GM21619 (cell line): ENCODE data around the gene DNHD1.

Experiments used
- ATAC-seq: cut with Tn5 transposase; IDR thresholded peaks from one replicate; pipeline ENCODE4 v1.9.1; 2021; ENCODE audit not compliant: unreplicated experiment

The DNHD1 gene

GRCh38 chr11:6609502-6610015 lies 112.5 kb downstream of the DNHD1 start:
- ATAC-seq, result no peak

GRCh38 chr11:6610591-6610990 lies 113.5 kb downstream of the DNHD1 start:
- no peak for ATAC-seq

GRCh38 chr11:6611092-6611962 lies 114.2 kb downstream of the DNHD1 start:
- no peak for ATAC-seq

GRCh38 chr11:6611963-6612212 lies 114.8 kb downstream of the DNHD1 start:
- ATAC-seq, result peak; percentile 6

- ATAC-seq, result peak; percentile 88
Observed at GRCh38 chr11:6612213-6613041, 115.3 kb downstream of the DNHD1 start, which contains the start of gene TAF10. Gene TAF10 (minus strand): TSS chr11:6612216. CDS start chr11:6612189, 27 bp downstream.

- no peak for ATAC-seq
Observed at GRCh38 chr11:6613496-6613895, 116.4 kb downstream of the DNHD1 start.

GRCh38 chr11:6614446-6614845 lies 117.4 kb downstream of the DNHD1 start:
- ATAC-seq, result no peak

GRCh38 chr11:6615046-6615445 lies 118.0 kb downstream of the DNHD1 start:
- ATAC-seq, result no peak

- no peak for ATAC-seq
Observed at GRCh38 chr11:6615882-6616585, 119.0 kb downstream of the DNHD1 start.

- no peak for ATAC-seq
Observed at GRCh38 chr11:6616596-6617250, 119.6 kb downstream of the DNHD1 start.

GRCh38 chr11:6617315-6617781 lies 120.3 kb downstream of the DNHD1 start:
- ATAC-seq, result no peak

- ATAC-seq, result no peak
Observed at GRCh38 chr11:6618117-6619003, 121.3 kb downstream of the DNHD1 start.

- ATAC-seq, result peak; percentile 99
Observed at GRCh38 chr11:6619004-6619745, 122.1 kb downstream of the DNHD1 start, which contains the start of gene TPP1. Gene TPP1 (minus strand): TSS chr11:6619422. CDS start chr11:6619400, 22 bp downstream.

GRCh38 chr11:6620636-6621035 lies 123.6 kb downstream of the DNHD1 start:
- no peak for ATAC-seq
